AG09309 (cell line): ENCODE data around the gene BABAM2.
"Not testable (repeated sequence)": the region's sequence is repeated elsewhere in the genome, so short reads cannot be mapped to it uniquely, and the experiment has no call there.

ENCODE experiments used
- DNase-seq: peaks from one replicate; pipeline ENCODE4 v3.0.0-alpha.2; 2010; ENCODE audit warnings: low read depth
- H3K4me3 ChIP-seq: 2 replicates; pipeline ENCODE4 v1.5.1; 2011; ENCODE audit warnings: mild to moderate bottlenecking, low read depth, low read length, moderate library complexity; ENCODE audit not compliant: control insufficient read depth
- CTCF ChIP-seq: IDR thresholded peaks from 2 replicates; pipeline ENCODE4 v1.5.1; 2011; ENCODE audit warnings: mild to moderate bottlenecking, low read depth, low read length, inconsistent platforms; ENCODE audit not compliant: insufficient read depth, control insufficient read depth; ENCODE audit errors: missing control alignments

The BABAM2 gene

GRCh38 chr2:28098501-28099225 is 208.1 kb downstream of the BABAM2 start:
- no peak for DNase-seq
- TF ChIP-seq CTCF = no peak
- no peak overlapping the region for H3K4me3 ChIP-seq

GRCh38 chr2:28101123-28101522 is 210.6 kb downstream of the BABAM2 start:
- no peak for TF ChIP-seq CTCF
- no peak overlapping the region for H3K4me3 ChIP-seq
- DNase-seq = no peak

- DNase-seq = no peak
- no peak for TF ChIP-seq CTCF
- no peak overlapping the region for H3K4me3 ChIP-seq
Observed at GRCh38 chr2:28101892-28102291, 211.4 kb downstream of the BABAM2 start.

- DNase-seq = no peak
- no peak for TF ChIP-seq CTCF
- no peak overlapping the region for H3K4me3 ChIP-seq
Observed at GRCh38 chr2:28102455-28102874, 211.9 kb downstream of the BABAM2 start.

- TF ChIP-seq CTCF = no peak
- DNase-seq = no peak
- H3K4me3 ChIP-seq = no peak overlapping the region
Observed at GRCh38 chr2:28103611-28104010, 213.1 kb downstream of the BABAM2 start.

- H3K4me3 ChIP-seq = no peak overlapping the region
- peak; percentile 69 for DNase-seq
Observed at GRCh38 chr2:28108143-28108542, 217.6 kb downstream of the BABAM2 start.

GRCh38 chr2:28113771-28114170 is 223.2 kb downstream of the BABAM2 start:
- H3K4me3 ChIP-seq, DNase-seq: not testable (repeated sequence)

More at GRCh38 chr2:28108143-28108542, 217.6 kb downstream of the BABAM2 start:
- TF ChIP-seq CTCF = no peak
